Immature natural killer cell (primary cell): ENCODE data around the gene FCN2. TPM values are rescaled to one million over a fixed set of nuclear protein-coding genes. Genes with fewer than 3 reads are reported as not detected.

Experiments used
- DNase-seq, 3 donors: peaks; one replicate each; pipeline ENCODE4 v3.0.0; 2022; ENCODE audit warnings: mixed read lengths in 1 of 3
- H3K27ac Mint-ChIP-seq, 6 donors: one replicate each; pipeline ENCODE4 v1.8.0; 2020; ENCODE audit warnings: mixed read lengths in 6 of 6, mild to moderate bottlenecking in 5 of 6, inconsistent platforms in 4 of 6, moderate library complexity in 3 of 6
- H3K27me3 Mint-ChIP-seq, 3 donors: one replicate each; pipeline ENCODE4 v1.8.0; 2020 to 2021; ENCODE audit warnings: low read depth in 3 of 3, mild to moderate bottlenecking in 3 of 3, mixed read lengths in 3 of 3, moderate library complexity in 3 of 3, inconsistent platforms in 1 of 3
- H3K36me3 Mint-ChIP-seq, 3 donors: one replicate each; pipeline ENCODE4 v1.8.0; 2020; ENCODE audit warnings: mixed read lengths in 3 of 3, inconsistent platforms in 2 of 3, mild to moderate bottlenecking in 2 of 3
- H3K4me1 Mint-ChIP-seq, 2 donors: one replicate each; pipeline ENCODE4 v1.8.0; 2020; ENCODE audit warnings: inconsistent platforms in 2 of 2, mild to moderate bottlenecking in 2 of 2, mixed read lengths in 2 of 2, moderate library complexity in 1 of 2
- H3K4me3 Mint-ChIP-seq, 5 donors: one replicate each; pipeline ENCODE4 v1.8.0; 2020; ENCODE audit warnings: mild to moderate bottlenecking in 5 of 5, mixed read lengths in 5 of 5, inconsistent platforms in 3 of 5, moderate library complexity in 3 of 5
- H3K9me3 Mint-ChIP-seq, 6 donors: one replicate each; pipeline ENCODE4 v1.8.0; 2020; ENCODE audit warnings: mild to moderate bottlenecking in 6 of 6, mixed read lengths in 6 of 6, inconsistent platforms in 4 of 6, moderate library complexity in 3 of 6
- polyA plus RNA-seq, 3 donors: library from polyadenylated mRNA; unstranded; fragments of 300-500 nt; fragmentation: Illumina TruSeq; gene quantifications; one replicate each; pipeline ENCODE4 v1.2.3, GENCODE V29; 2021

Gene FCN2
- polyA plus RNA-seq, 3 donors from 2014 or later = not detected

- Mint-ChIP-seq H3K4me3 (no peak overlapping the region), H3K27ac (no peak overlapping the region), H3K4me1 (no peaks in the 10 kb centered on the region), H3K36me3 (no peaks in the 10 kb centered on the region), H3K27me3 (peaks cover 0 to 2% (median 2%) of the 10 kb centered on the region in 3 donors), H3K9me3 (peaks cover 0 to 6% (median 5%) of the 10 kb centered on the region in 6 donors)
- DNase-seq = no peak
Observed at GRCh38 chr9:134923466-134923865, 42.9 kb downstream of the FCN2 start.

GRCh38 chr9:134925011-134925511 is 44.5 kb downstream of the FCN2 start:
- H3K9me3 Mint-ChIP-seq = peaks cover 0 to 2% (median 0%) of the 10 kb centered on the region in 6 donors
- H3K4me3 Mint-ChIP-seq = no peak overlapping the region
- no peaks in the 10 kb centered on the region for H3K4me1 Mint-ChIP-seq
- no peaks in the 10 kb centered on the region for H3K36me3 Mint-ChIP-seq
- no peak overlapping the region for H3K27ac Mint-ChIP-seq
- DNase-seq = no peak
- H3K27me3 Mint-ChIP-seq = peaks cover 1 to 2% (median 2%) of the 10 kb centered on the region in 3 donors

- H3K4me1 Mint-ChIP-seq = no peaks in the 10 kb centered on the region
- H3K4me3 Mint-ChIP-seq = no peak overlapping the region
- no peak for DNase-seq
- H3K27ac Mint-ChIP-seq = no peak overlapping the region
- H3K9me3 Mint-ChIP-seq = peaks cover 0 to 2% (median 0%) of the 10 kb centered on the region in 6 donors
- no peaks in the 10 kb centered on the region for H3K36me3 Mint-ChIP-seq
- H3K27me3 Mint-ChIP-seq = peaks cover 2 to 4% (median 2%) of the 10 kb centered on the region in 3 donors
Observed at GRCh38 chr9:134928436-134929192, 48.0 kb downstream of the FCN2 start.

- peaks cover 0 to 2% (median 0%) of the 10 kb centered on the region in 6 donors for H3K9me3 Mint-ChIP-seq
- no peaks in the 10 kb centered on the region for H3K36me3 Mint-ChIP-seq
- peaks cover 2 to 4% (median 2%) of the 10 kb centered on the region in 3 donors for H3K27me3 Mint-ChIP-seq
- no peak overlapping the region for H3K4me3 Mint-ChIP-seq
- DNase-seq = peak in 1 of 3 donors; percentile 6
- no peaks in the 10 kb centered on the region for H3K4me1 Mint-ChIP-seq
- H3K27ac Mint-ChIP-seq = no peak overlapping the region
Observed at GRCh38 chr9:134929193-134930158, 48.9 kb downstream of the FCN2 start.

GRCh38 chr9:134930398-134930797 is 49.8 kb downstream of the FCN2 start:
- H3K4me3 Mint-ChIP-seq = no peak overlapping the region
- no peaks in the 10 kb centered on the region for H3K36me3 Mint-ChIP-seq
- DNase-seq = no peak
- no peaks in the 10 kb centered on the region for H3K4me1 Mint-ChIP-seq
- H3K27ac Mint-ChIP-seq = no peak overlapping the region
- H3K9me3 Mint-ChIP-seq = peaks cover 0 to 2% (median 0%) of the 10 kb centered on the region in 6 donors
- peaks cover under 1 to 4% (median 2%) of the 10 kb centered on the region in 3 donors for H3K27me3 Mint-ChIP-seq

GRCh38 chr9:134932171-134932570 is 51.6 kb downstream of the FCN2 start:
- no peak for DNase-seq
- no peak overlapping the region for H3K4me3 Mint-ChIP-seq
- H3K9me3 Mint-ChIP-seq = peaks cover 0 to 2% (median 0%) of the 10 kb centered on the region in 6 donors
- H3K36me3 Mint-ChIP-seq = no peaks in the 10 kb centered on the region
- H3K27ac Mint-ChIP-seq = no peak overlapping the region
- no peaks in the 10 kb centered on the region for H3K4me1 Mint-ChIP-seq
- peaks cover 0 to 6% (median 0%) of the 10 kb centered on the region in 3 donors for H3K27me3 Mint-ChIP-seq

GRCh38 chr9:134932606-134933005 is 52.0 kb downstream of the FCN2 start:
- Mint-ChIP-seq H3K4me3 (no peak overlapping the region), H3K4me1 (no peaks in the 10 kb centered on the region), H3K27ac (no peak overlapping the region), H3K36me3 (no peaks in the 10 kb centered on the region), H3K27me3 (peaks cover 0 to 6% (median 0%) of the 10 kb centered on the region in 3 donors), H3K9me3 (peaks cover 0 to 2% (median 0%) of the 10 kb centered on the region in 6 donors)
- DNase-seq = no peak

- DNase-seq = no peak
- Mint-ChIP-seq H3K36me3 (no peaks in the 10 kb centered on the region), H3K4me3 (no peak overlapping the region), H3K27ac (no peak overlapping the region), H3K4me1 (no peaks in the 10 kb centered on the region), H3K27me3 (peaks cover 0 to 6% (median 0%) of the 10 kb centered on the region in 3 donors), H3K9me3 (peaks cover 0 to 2% (median 0%) of the 10 kb centered on the region in 6 donors)
Observed at GRCh38 chr9:134933076-134933659, 52.6 kb downstream of the FCN2 start.

- H3K36me3 Mint-ChIP-seq = no peaks in the 10 kb centered on the region
- no peak for DNase-seq
- peaks cover 0 to 5% (median 0%) of the 10 kb centered on the region in 3 donors for H3K27me3 Mint-ChIP-seq
- H3K4me1 Mint-ChIP-seq = no peaks in the 10 kb centered on the region
- no peaks in the 10 kb centered on the region for H3K9me3 Mint-ChIP-seq
- H3K27ac Mint-ChIP-seq = no peak overlapping the region
- no peak overlapping the region for H3K4me3 Mint-ChIP-seq
Observed at GRCh38 chr9:134935056-134935640, 54.5 kb downstream of the FCN2 start.

- Mint-ChIP-seq H3K9me3 (no peaks in the 10 kb centered on the region), H3K36me3 (no peaks in the 10 kb centered on the region), H3K4me3 (no peak overlapping the region), H3K27me3 (peaks cover 0 to 5% (median 0%) of the 10 kb centered on the region in 3 donors), H3K4me1 (no peaks in the 10 kb centered on the region), H3K27ac (no peak overlapping the region)
- no peak for DNase-seq
Observed at GRCh38 chr9:134935701-134936345, 55.2 kb downstream of the FCN2 start.

- Mint-ChIP-seq H3K4me1 (no peaks in the 10 kb centered on the region), H3K27me3 (peaks cover 0 to 5% (median 0%) of the 10 kb centered on the region in 3 donors), H3K4me3 (no peak overlapping the region), H3K27ac (no peak overlapping the region), H3K9me3 (no peaks in the 10 kb centered on the region), H3K36me3 (no peaks in the 10 kb centered on the region)
- no peak for DNase-seq
Observed at GRCh38 chr9:134936346-134937163, 55.9 kb downstream of the FCN2 start.
